ENCODE results near the gene ANKDD1A.

DNA sequence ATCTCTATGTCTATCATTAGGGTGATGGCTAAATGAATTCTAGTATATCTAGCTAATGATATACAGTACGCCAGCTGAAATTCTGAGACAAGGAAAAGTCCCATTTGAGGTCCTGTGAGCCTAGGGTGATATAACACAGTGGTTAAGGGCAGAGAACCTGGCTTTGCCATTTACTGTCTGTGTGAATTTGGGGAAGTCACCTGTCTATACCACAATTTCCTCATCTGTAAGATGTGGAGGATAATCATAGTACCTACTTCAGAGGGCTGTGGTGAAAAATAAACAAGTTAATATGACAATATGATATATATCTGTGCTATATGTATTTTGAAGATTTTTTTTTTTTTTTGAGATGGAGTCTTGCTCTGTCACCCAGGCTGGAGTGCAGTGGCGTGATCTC is 9.8 kb upstream of the ANKDD1A start:
- TF ChIP-seq SUZ12 (IDR thresholded peaks at IDR 0.05; ENCODE audit: extremely low read depth, insufficient read depth, insufficient read length) (no peak), ZNF274 (IDR thresholded peaks at IDR 0.05; ENCODE audit: low read depth, low read length) (no peak), YY1 (IDR thresholded peaks at IDR 0.05; ENCODE audit: insufficient read depth, insufficient read length) (no peak)

Measured in NT2/D1 (cell line).